HEK293 (cell line): ENCODE results near the gene MYEF2.

Experiments used
- CTCF ChIP-seq: fragments of 450-650 bp; formaldehyde crosslinking; IDR thresholded peaks from 2 replicates; pipeline ENCODE4 v1.5.1; 2016; ENCODE audit warnings: missing biosample characterization, missing genetic modification characterization
- YY2 ChIP-seq: fragments of 450-650 bp; formaldehyde crosslinking; IDR thresholded peaks from 2 replicates; pipeline ENCODE4 v1.5.1; 2016; ENCODE audit warnings: missing biosample characterization, missing genetic modification characterization
- ZBTB48 ChIP-seq: fragments of 450-650 bp; formaldehyde crosslinking; IDR thresholded peaks from 2 replicates; pipeline ENCODE4 v1.5.1; 2016; ENCODE audit warnings: missing biosample characterization, missing genetic modification characterization
- ZNF121 ChIP-seq: fragments of 450-650 bp; formaldehyde crosslinking; IDR thresholded peaks from 2 replicates; pipeline ENCODE4 v1.5.1; 2016; ENCODE audit warnings: missing biosample characterization, missing genetic modification characterization
- ZNF174 ChIP-seq: fragments of 450-650 bp; formaldehyde crosslinking; IDR thresholded peaks from 2 replicates; pipeline ENCODE4 v1.5.0; 2017; ENCODE audit warnings: missing biosample characterization, mild to moderate bottlenecking, missing genetic modification characterization
- ZNF302 ChIP-seq: fragments of 450-650 bp; formaldehyde crosslinking; IDR thresholded peaks from 2 replicates; pipeline ENCODE4 v1.5.1; 2016; ENCODE audit warnings: missing biosample characterization, missing genetic modification characterization, low read depth
- ZNF544 ChIP-seq: fragments of 450-650 bp; formaldehyde crosslinking; IDR thresholded peaks from 2 replicates; pipeline ENCODE4 v1.5.0; 2017; ENCODE audit warnings: missing biosample characterization, missing genetic modification characterization
- ZNF654 ChIP-seq: fragments of 450-650 bp; formaldehyde crosslinking; IDR thresholded peaks from 2 replicates; pipeline ENCODE4 v1.5.1; 2016; ENCODE audit warnings: low read depth, missing biosample characterization, missing genetic modification characterization
- ZNF658 ChIP-seq: fragments of 450-650 bp; formaldehyde crosslinking; IDR thresholded peaks from 2 replicates; pipeline ENCODE4; 2016; ENCODE audit warnings: missing biosample characterization, missing genetic modification characterization
- ZNF704 ChIP-seq: fragments of 450-650 bp; formaldehyde crosslinking; IDR thresholded peaks from 2 replicates; pipeline ENCODE4 v1.5.1; 2016; ENCODE audit warnings: missing biosample characterization, missing genetic modification characterization
- ZNF792 ChIP-seq: fragments of 450-650 bp; formaldehyde crosslinking; IDR thresholded peaks from 2 replicates; pipeline ENCODE4 v1.5.1; 2016; ENCODE audit warnings: missing biosample characterization, missing genetic modification characterization

- no peak for TF ChIP-seq ZNF302 (tag by site-specific recombination)
- TF ChIP-seq ZNF121, result no peak
- no peak for TF ChIP-seq ZBTB48
- no peak for TF ChIP-seq ZNF658
- TF ChIP-seq ZNF174 (tag by site-specific recombination), result no peak
- peak; percentile 36 for TF ChIP-seq ZNF654 (tag by site-specific recombination)
- TF ChIP-seq CTCF (tag by site-specific recombination), result peak; percentile 30; the same call in 1 of the 2 replicates
- TF ChIP-seq ZNF704 (tag by site-specific recombination), result no peak
- no peak for TF ChIP-seq YY2 (tag by site-specific recombination)
- TF ChIP-seq ZNF792 (tag by site-specific recombination), result no peak
- no peak for TF ChIP-seq ZNF544
Observed at GRCh38 chr15:48084759-48085590, 93.1 kb downstream of the MYEF2 start.
